ENCODE measurements around the gene TMPRSS12. TPM values are rescaled to one million over a fixed set of nuclear protein-coding genes. Genes with fewer than 3 reads are reported as not detected.
A peak's percentile ranks its signal among the peaks of the same experiment; 100 is the strongest.
"Not testable (repeated sequence)": the region's sequence is repeated elsewhere in the genome, so short reads cannot be mapped to it uniquely, and the experiment has no call there.

Gene TMPRSS12
- total RNA-seq, 2 donors from 2014 or later, result not detected

- intact Hi-C loops (cut with DNase I), result no loop called here
- Histone ChIP-seq H3K4me1 (peaks cover 44% of the 10 kb centered on the region), H3K27me3 (no peaks in the 10 kb centered on the region), H3K9me3 (no peaks in the 10 kb centered on the region), H3K36me3 (replicated peaks in 1 of 2; ENCODE audit: insufficient read depth in 1 of 2, low read depth in 2 of 2) (peaks cover 0 to 6% of the 10 kb centered on the region in 2 donors), H3K4me3 (peak overlapping the region; percentile 79 to 89), H3K27ac (peak overlapping the region; percentile 56 to 87 (median 84))
- TF ChIP-seq, protein P1, sequence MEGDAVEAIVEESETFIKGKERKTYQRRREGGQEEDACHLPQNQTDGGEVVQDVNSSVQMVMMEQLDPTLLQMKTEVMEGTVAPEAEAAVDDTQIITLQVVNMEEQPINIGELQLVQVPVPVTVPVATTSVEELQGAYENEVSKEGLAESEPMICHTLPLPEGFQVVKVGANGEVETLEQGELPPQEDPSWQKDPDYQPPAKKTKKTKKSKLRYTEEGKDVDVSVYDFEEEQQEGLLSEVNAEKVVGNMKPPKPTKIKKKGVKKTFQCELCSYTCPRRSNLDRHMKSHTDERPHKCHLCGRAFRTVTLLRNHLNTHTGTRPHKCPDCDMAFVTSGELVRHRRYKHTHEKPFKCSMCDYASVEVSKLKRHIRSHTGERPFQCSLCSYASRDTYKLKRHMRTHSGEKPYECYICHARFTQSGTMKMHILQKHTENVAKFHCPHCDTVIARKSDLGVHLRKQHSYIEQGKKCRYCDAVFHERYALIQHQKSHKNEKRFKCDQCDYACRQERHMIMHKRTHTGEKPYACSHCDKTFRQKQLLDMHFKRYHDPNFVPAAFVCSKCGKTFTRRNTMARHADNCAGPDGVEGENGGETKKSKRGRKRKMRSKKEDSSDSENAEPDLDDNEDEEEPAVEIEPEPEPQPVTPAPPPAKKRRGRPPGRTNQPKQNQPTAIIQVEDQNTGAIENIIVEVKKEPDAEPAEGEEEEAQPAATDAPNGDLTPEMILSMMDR (IDR thresholded peaks at IDR 0.05), result no peak
- TF ChIP-seq POLR2A (IDR thresholded peaks at IDR 0.05), result no peak
- WGBS, 2 donors, result 0% methylated on average over 1 of the region's 1 CpG
- DNase-seq (peak in 1 of 4 donors; percentile 12), ATAC-seq (no peak)
These were observed 83.2 kb downstream of the TMPRSS12 start for GRCh38 chr12:50925920-50926319.

DNA sequence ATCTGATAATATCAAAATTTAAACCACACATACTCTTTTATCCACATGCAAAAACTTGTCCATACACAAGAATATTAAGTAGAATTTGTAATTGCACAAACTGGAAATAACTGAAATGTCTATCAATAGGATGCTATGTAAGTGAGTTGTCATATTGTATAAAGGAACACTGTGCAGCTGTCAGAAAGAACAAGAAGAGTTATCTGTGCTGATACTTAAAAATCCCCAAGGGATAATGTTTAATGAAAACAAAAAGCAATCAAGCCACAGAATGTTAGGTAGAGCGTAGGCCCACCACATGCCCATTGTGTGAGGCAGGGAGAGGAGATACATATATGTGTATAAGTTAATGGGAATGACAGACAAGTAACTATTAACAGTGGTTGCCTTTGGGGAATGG lies 83.7 kb downstream of the TMPRSS12 start:
- WGBS, 2 donors, result 3 to 4% methylated on average over 1 of the region's 1 CpG
- ATAC-seq (no peak), DNase-seq (no peak)
- Histone ChIP-seq H3K9me3 (no peaks in the 10 kb centered on the region), H3K27ac (peak overlapping the region; percentile 56 to 84 (median 77)), H3K36me3 (replicated peaks in 1 of 2; ENCODE audit: insufficient read depth in 1 of 2, low read depth in 2 of 2) (peaks cover 0 to 6% of the 10 kb centered on the region in 2 donors), H3K4me3 (peak overlapping the region; percentile 1 to 89), H3K27me3 (no peaks in the 10 kb centered on the region), H3K4me1 (peaks cover 47% of the 10 kb centered on the region)
- intact Hi-C loops (cut with DNase I), result no loop called here
- TF ChIP-seq POLR2A (IDR thresholded peaks at IDR 0.05), result no peak
- TF ChIP-seq, protein P1 (IDR thresholded peaks at IDR 0.05), result no peak

GRCh38 chr12:50926932-50927331 lies 84.2 kb downstream of the TMPRSS12 start:
- ATAC-seq; H3K36me3 ChIP-seq (replicated peaks in 1 of 2; ENCODE audit: insufficient read depth in 1 of 2, low read depth in 2 of 2); intact Hi-C loops (cut with DNase I); H3K27me3 ChIP-seq; H3K9me3 ChIP-seq: not testable (repeated sequence)
- WGBS, 2 donors, result 4 to 9% methylated on average over 3 of the region's 3 CpGs
- peak overlapping the region; percentile 5 to 84 (median 77) for H3K27ac ChIP-seq
- H3K4me3 ChIP-seq, result peak overlapping the region; percentile 1 to 89
- peaks cover 52% of the 10 kb centered on the region for H3K4me1 ChIP-seq
- peak; percentile 41 to 56 (median 48) for DNase-seq

GRCh38 chr12:50927356-50927755 lies 84.6 kb downstream of the TMPRSS12 start:
- intact Hi-C loops (cut with DNase I), result no loop called here
- ATAC-seq (peak; percentile 13), DNase-seq (peak in 2 of 4 donors; percentile 29 to 30)
- TF ChIP-seq, protein P1 (IDR thresholded peaks at IDR 0.05), result no peak
- TF ChIP-seq POLR2A (IDR thresholded peaks at IDR 0.05), result no peak
- Histone ChIP-seq H3K27ac (peak overlapping the region; percentile 5 to 84 (median 77)), H3K36me3 (replicated peaks in 1 of 2; ENCODE audit: insufficient read depth in 1 of 2, low read depth in 2 of 2) (peaks cover 0 to 6% of the 10 kb centered on the region in 2 donors), H3K27me3 (no peaks in the 10 kb centered on the region), H3K9me3 (no peaks in the 10 kb centered on the region), H3K4me3 (peak overlapping the region in 1 of 2 donors; percentile 89), H3K4me1 (peaks cover 54% of the 10 kb centered on the region)
- WGBS, 2 donors, result 9 to 15% methylated on average over 2 of the region's 2 CpGs

GRCh38 chr12:50927766-50928224 lies 85.1 kb downstream of the TMPRSS12 start:
- no peaks in the 10 kb centered on the region for H3K27me3 ChIP-seq
- H3K9me3 ChIP-seq, result no peaks in the 10 kb centered on the region
- H3K4me3 ChIP-seq, result peak overlapping the region in 1 of 2 donors; percentile 89
- 56% methylated on average over 6 of the region's 6 CpGs for WGBS, 2 donors
- DNase-seq (no peak), ATAC-seq (no peak)
- intact Hi-C loops (cut with DNase I), result no loop called here
- peak overlapping the region in 3 of 4 donors; percentile 71 to 84 (median 83) for H3K27ac ChIP-seq
- H3K4me1 ChIP-seq, result peaks cover 57% of the 10 kb centered on the region
- TF ChIP-seq POLR2A (IDR thresholded peaks at IDR 0.05), result no peak
- TF ChIP-seq, protein P1 (IDR thresholded peaks at IDR 0.05), result no peak
- H3K36me3 ChIP-seq (replicated peaks in 1 of 2; ENCODE audit: insufficient read depth in 1 of 2, low read depth in 2 of 2), result peaks cover 0 to 6% of the 10 kb centered on the region in 2 donors
